Progenitor cell of endocrine pancreas (in vitro differentiated cells): ENCODE measurements around the gene MAP3K19. TPM values are rescaled to one million over a fixed set of nuclear protein-coding genes. Genes with fewer than 3 reads are reported as not detected.

Experiments used
- DNase-seq: peaks from one replicate; pipeline ENCODE4 v3.0.0; 2021; ENCODE audit warnings: low spot score; ENCODE audit not compliant: unreplicated experiment
- H3K27ac Mint-ChIP-seq: 2 replicates; pipeline ENCODE4 v1.8.0; 2021; ENCODE audit warnings: mild to moderate bottlenecking, moderate library complexity, mixed read lengths
- H3K27me3 Mint-ChIP-seq: 2 replicates; pipeline ENCODE4 v1.8.0; 2021; ENCODE audit warnings: mixed read lengths
- H3K36me3 Mint-ChIP-seq: 2 replicates; pipeline ENCODE4 v1.8.0; 2022; ENCODE audit warnings: mixed read lengths; ENCODE audit not compliant: insufficient read depth
- H3K4me1 Mint-ChIP-seq: 2 replicates; pipeline ENCODE4 v1.8.0; 2021; ENCODE audit warnings: low read depth, mixed read lengths
- H3K4me3 Mint-ChIP-seq: 2 replicates; pipeline ENCODE4 v1.8.0; 2021; ENCODE audit warnings: low read depth, mild to moderate bottlenecking, moderate library complexity, mixed read lengths
- H3K9me3 Mint-ChIP-seq: 2 replicates; pipeline ENCODE4 v1.8.0; 2021; ENCODE audit warnings: low read depth, mixed read lengths
- total RNA-seq: library from RNA; stranded (reverse); gene quantifications from 2 replicates; pipeline ENCODE4 v1.2.1, GENCODE V29; 2021
- TF ChIP-seq, protein P1 (sequence below): fragments of 200-600 bp; sonication (generic); IDR thresholded peaks from one replicate; pipeline ENCODE4 v1.5.0; 2021; ENCODE audit warnings: antibody characterized with exemption, mild to moderate bottlenecking; ENCODE audit not compliant: unreplicated experiment

MAP3K19 gene
- total RNA-seq, 1 donor from 2014 or later: not detected

DNA sequence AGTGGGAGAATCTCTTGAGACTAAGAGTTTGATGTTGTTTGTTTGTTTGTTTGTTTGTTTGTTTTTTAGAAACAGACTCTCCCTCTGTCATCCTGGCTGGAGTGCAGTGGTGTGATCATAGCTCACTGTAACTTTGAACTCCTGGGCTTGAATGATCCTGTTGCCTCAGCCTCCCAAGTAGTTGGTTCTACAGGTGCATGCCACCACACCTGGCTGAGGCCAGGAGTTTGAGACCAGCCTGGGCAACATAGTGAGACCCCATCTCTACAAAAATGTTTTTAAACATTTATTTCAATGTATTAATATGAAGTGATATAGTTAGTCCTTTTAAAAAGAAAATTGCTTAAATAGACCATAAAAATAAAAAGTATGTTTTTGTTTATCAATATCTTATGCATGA, 35.6 kb downstream of the MAP3K19 start:
- Mint-ChIP-seq H3K36me3 (no peaks in the 10 kb centered on the region), H3K27me3 (no peaks in the 10 kb centered on the region), H3K4me1 (no peaks in the 10 kb centered on the region), H3K4me3 (no peak overlapping the region), H3K9me3 (peaks cover 4% of the 10 kb centered on the region), H3K27ac (no peak overlapping the region)
- TF ChIP-seq, protein P1, sequence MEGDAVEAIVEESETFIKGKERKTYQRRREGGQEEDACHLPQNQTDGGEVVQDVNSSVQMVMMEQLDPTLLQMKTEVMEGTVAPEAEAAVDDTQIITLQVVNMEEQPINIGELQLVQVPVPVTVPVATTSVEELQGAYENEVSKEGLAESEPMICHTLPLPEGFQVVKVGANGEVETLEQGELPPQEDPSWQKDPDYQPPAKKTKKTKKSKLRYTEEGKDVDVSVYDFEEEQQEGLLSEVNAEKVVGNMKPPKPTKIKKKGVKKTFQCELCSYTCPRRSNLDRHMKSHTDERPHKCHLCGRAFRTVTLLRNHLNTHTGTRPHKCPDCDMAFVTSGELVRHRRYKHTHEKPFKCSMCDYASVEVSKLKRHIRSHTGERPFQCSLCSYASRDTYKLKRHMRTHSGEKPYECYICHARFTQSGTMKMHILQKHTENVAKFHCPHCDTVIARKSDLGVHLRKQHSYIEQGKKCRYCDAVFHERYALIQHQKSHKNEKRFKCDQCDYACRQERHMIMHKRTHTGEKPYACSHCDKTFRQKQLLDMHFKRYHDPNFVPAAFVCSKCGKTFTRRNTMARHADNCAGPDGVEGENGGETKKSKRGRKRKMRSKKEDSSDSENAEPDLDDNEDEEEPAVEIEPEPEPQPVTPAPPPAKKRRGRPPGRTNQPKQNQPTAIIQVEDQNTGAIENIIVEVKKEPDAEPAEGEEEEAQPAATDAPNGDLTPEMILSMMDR: no peak
- no peak for DNase-seq

DNA sequence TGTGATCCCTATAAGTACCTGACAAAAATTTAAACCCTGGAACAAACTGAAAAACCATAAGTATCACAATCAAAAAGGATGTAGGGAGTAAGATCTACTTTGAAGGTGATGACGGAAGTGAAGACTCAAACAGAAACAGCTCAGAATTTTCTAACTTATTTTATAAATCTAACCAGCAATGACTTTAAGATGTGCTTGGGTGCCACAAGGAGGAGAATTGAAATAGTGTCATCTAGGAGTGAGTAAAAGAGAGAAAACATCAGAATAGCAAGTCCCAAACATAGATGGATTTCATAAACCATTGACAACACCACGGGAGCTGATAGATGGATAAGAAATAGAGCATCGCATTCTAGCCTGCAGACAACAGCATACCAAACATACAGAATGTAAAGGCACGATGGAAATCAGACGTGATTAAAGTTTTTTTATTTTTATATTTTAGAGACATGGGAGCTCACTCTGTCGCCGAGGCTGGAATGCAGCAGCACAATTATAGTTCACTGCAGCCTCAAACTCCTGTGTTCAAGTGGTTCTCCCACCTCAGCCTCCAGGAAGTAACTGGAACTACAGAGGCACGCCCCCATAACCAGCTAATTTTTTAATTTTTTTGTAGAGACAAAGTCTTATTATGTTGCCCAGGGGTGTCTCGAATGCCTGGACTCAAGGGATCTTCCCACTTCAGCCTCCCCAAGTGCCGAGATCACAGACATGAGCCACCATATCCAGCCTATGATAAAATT, 36.9 kb downstream of the MAP3K19 start:
- Mint-ChIP-seq H3K27me3 (peaks cover 2% of the 10 kb centered on the region), H3K4me3 (no peak overlapping the region)
- no peak for DNase-seq

DNA sequence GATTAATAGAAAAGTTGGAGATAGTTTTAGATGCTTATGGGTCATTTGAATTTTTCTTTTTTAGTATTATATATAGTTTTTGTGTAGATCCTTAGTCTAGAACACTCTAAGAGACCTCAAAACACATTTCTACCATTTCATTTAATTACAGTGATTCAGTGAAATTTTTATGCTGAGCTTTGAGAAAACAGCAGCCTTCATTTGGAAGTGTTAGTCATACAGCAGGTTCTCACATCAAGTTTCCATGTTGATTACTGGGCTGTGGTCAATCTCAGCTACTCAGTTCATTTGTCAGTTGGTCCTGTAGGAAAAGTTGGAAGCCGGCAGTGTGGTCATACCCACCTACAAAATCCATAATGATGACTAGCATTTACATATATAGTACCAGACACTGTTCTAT, 37.9 kb downstream of the MAP3K19 start:
- Mint-ChIP-seq H3K27me3 (peaks cover 10% of the 10 kb centered on the region), H3K9me3 (no peaks in the 10 kb centered on the region), H3K4me1 (peaks cover 1% of the 10 kb centered on the region), H3K4me3 (no peak overlapping the region), H3K27ac (no peak overlapping the region), H3K36me3 (no peaks in the 10 kb centered on the region)
- TF ChIP-seq, protein P1: no peak
- no peak for DNase-seq

More for the DNA sequence above, 36.9 kb downstream of the MAP3K19 start:
- Mint-ChIP-seq H3K9me3 (no peaks in the 10 kb centered on the region), H3K36me3 (no peaks in the 10 kb centered on the region), H3K27ac (no peak overlapping the region), H3K4me1 (no peaks in the 10 kb centered on the region)
- TF ChIP-seq, protein P1: no peak

DNA sequence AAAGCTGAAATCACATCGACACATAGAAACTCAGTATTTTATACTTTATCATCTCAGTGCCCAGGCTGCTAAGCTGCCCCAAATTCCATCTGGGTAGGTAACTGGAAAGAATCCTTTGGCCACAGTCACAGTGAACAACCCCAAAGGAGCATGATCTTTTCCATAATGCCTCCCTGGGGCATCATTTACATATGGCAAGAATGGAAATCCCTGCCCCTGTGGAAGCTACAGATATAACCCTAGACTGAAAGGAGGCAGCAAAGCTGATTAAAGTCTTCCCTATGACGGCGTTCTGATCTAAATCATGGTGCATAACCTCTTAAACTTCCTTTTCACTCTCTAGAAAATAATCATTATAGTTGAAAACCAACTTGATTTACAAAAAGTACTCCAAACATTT, 41.5 kb downstream of the MAP3K19 start:
- H3K27ac Mint-ChIP-seq: no peak overlapping the region
- no peak for DNase-seq
- H3K4me1 Mint-ChIP-seq: peaks cover 10% of the 10 kb centered on the region
- TF ChIP-seq, protein P1: no peak
- H3K27me3 Mint-ChIP-seq: peaks cover 12% of the 10 kb centered on the region
- no peaks in the 10 kb centered on the region for H3K36me3 Mint-ChIP-seq
- no peak overlapping the region for H3K4me3 Mint-ChIP-seq
- H3K9me3 Mint-ChIP-seq: no peaks in the 10 kb centered on the region

DNA sequence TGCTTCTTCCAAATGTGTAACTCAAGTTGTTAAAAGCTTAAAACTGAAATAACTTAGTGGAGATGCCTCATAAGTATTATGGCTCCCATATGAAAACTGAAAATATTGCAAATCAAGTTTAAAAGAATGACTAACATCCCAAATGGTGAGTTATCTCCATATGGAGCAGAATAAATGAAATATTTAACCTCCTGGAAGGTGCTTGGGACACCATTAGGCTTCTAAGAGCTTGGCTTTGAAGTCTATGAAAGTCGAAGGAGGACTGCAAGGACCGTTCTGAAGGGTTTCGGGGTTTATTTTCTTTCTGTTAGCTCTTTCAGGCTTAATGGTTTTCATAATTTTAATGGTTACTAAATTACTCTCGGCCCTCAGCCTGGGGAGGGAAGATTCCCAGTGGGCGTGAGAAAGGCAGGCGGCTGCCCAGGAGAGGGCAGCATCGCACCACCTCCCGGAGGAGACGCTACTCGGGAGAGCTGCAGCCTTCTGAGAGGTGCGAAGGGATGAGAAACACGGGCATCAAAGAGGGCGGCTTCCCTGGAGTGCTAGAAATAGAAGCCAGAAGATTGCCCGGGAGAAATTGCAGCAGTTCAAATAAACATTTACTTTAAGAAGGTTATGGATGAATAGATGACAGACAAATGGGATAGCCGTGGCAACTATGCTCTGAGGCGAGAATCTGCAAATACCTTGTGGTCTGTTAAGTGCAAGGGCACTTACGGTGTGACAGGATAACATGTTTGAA, 43.1 kb downstream of the MAP3K19 start:
- TF ChIP-seq, protein P1: peak; percentile 96
- Mint-ChIP-seq H3K27me3 (peaks cover 12% of the 10 kb centered on the region), H3K4me1 (peaks cover 14% of the 10 kb centered on the region), H3K36me3 (no peaks in the 10 kb centered on the region), H3K4me3 (no peak overlapping the region), H3K9me3 (no peaks in the 10 kb centered on the region), H3K27ac (no peak overlapping the region)
- peak; percentile 64 for DNase-seq
